Neuronal stem cell (in vitro differentiated cells): ENCODE data around the gene LSAMP.

Experiments used
- DNase-seq: peaks from one replicate; pipeline ENCODE4 v3.0.0-alpha.2; 2013; ENCODE audit warnings: low spot score
- H2AFZ ChIP-seq: one replicate; pipeline ENCODE4 v1.6.1; 2013; ENCODE audit warnings: mild to moderate bottlenecking, low read length, inconsistent platforms
- H2AK5ac ChIP-seq: 2 replicates; pipeline ENCODE4 v1.6.1; 2013; ENCODE audit warnings: low read depth, mild to moderate bottlenecking, inconsistent platforms, low read length, moderate library complexity, mixed read lengths
- H2BK120ac ChIP-seq: 2 replicates; pipeline ENCODE4 v1.6.1; 2013; ENCODE audit warnings: low read depth, mild to moderate bottlenecking, inconsistent platforms, low read length, moderate library complexity, mixed read lengths
- H2BK12ac ChIP-seq: one replicate; pipeline ENCODE4 v1.6.1; 2013; ENCODE audit warnings: low read length, inconsistent platforms
- H2BK15ac ChIP-seq: 2 replicates; pipeline ENCODE4 v1.6.1; 2013; ENCODE audit warnings: mild to moderate bottlenecking, low read length, inconsistent platforms, mixed read lengths
- H2BK5ac ChIP-seq: one replicate; pipeline ENCODE4 v1.6.1; 2013; ENCODE audit warnings: inconsistent platforms, mild to moderate bottlenecking, low read length, moderate library complexity
- H3K14ac ChIP-seq: one replicate; pipeline ENCODE4 v1.6.1; 2013; ENCODE audit warnings: low read length, inconsistent platforms
- H3K18ac ChIP-seq: 2 replicates; pipeline ENCODE4 v1.6.1; 2013; ENCODE audit warnings: low read length, inconsistent platforms
- H3K23ac ChIP-seq: 2 replicates; pipeline ENCODE4 v1.6.1; 2013; ENCODE audit warnings: low read depth, mild to moderate bottlenecking, mixed read lengths, low read length, inconsistent platforms; ENCODE audit not compliant: poor library complexity
- H3K27ac ChIP-seq: replicated peaks from 3 replicates; pipeline ENCODE4 v1.5.1; 2013; ENCODE audit warnings: low read length, inconsistent platforms
- H3K27me3 ChIP-seq, 3 experiments: 2 replicates each; pipeline ENCODE4 v1.6.1; 2013; ENCODE audit warnings: low read length in 3 of 3, mild to moderate bottlenecking in 2 of 3, inconsistent platforms in 1 of 3, low read depth in 1 of 3, mixed read lengths in 1 of 3, moderate library complexity in 1 of 3; ENCODE audit not compliant: control insufficient read depth in 3 of 3, insufficient read depth in 3 of 3
- H3K36me3 ChIP-seq, 2 donors: replicated peaks in 1 of 2; 2 replicates each; pipeline ENCODE4 v1.6.1; 2013; ENCODE audit warnings: low read length in 2 of 2; ENCODE audit not compliant: control insufficient read depth in 2 of 2, insufficient read depth in 2 of 2
- H3K4ac ChIP-seq: 2 replicates; pipeline ENCODE4 v1.6.1; 2013; ENCODE audit warnings: inconsistent platforms, mild to moderate bottlenecking, low read length, moderate library complexity
- H3K4me1 ChIP-seq, 2 donors: 1 replicate in 1 of 2; 2 replicates in 1 of 2; pipeline ENCODE4 v1.6.1; 2013; ENCODE audit warnings: low read length in 2 of 2, low read depth in 1 of 2; ENCODE audit not compliant: control insufficient read depth in 2 of 2, insufficient read depth in 1 of 2
- H3K4me2 ChIP-seq: one replicate; pipeline ENCODE4 v1.6.1; 2013; ENCODE audit warnings: mild to moderate bottlenecking, low read length, inconsistent platforms; ENCODE audit not compliant: insufficient read depth, poor library complexity, severe bottlenecking
- H3K4me3 ChIP-seq, 2 donors: 2 replicates each; pipeline ENCODE4 v1.5.1; 2013; ENCODE audit warnings: low read length in 2 of 2, mild to moderate bottlenecking in 2 of 2, inconsistent platforms in 1 of 2, moderate library complexity in 1 of 2
- H3K79me1 ChIP-seq: one replicate; pipeline ENCODE4 v1.6.1; 2013; ENCODE audit warnings: low read depth, mild to moderate bottlenecking, inconsistent platforms, low read length, moderate library complexity
- H3K9ac ChIP-seq: one replicate; pipeline ENCODE4 v1.6.1; 2013; ENCODE audit warnings: mild to moderate bottlenecking, low read depth, low read length, inconsistent platforms; ENCODE audit not compliant: poor library complexity
- H3K9me3 ChIP-seq, 2 donors: replicated peaks in 1 of 2; 2 replicates each; pipeline versions ENCODE3 to v1.6.1; 2013; ENCODE audit warnings: low read length in 2 of 2, mild to moderate bottlenecking in 2 of 2, inconsistent platforms in 1 of 2, low read depth in 1 of 2, mixed read lengths in 1 of 2, moderate library complexity in 1 of 2; ENCODE audit not compliant: control insufficient read depth in 2 of 2, insufficient read depth in 1 of 2
- H4K8ac ChIP-seq: one replicate; pipeline ENCODE4 v1.6.1; 2013; ENCODE audit warnings: low read depth, mild to moderate bottlenecking, inconsistent platforms, low read length, moderate library complexity
- H4K91ac ChIP-seq: one replicate; pipeline ENCODE4 v1.6.1; 2013; ENCODE audit warnings: low read length, low read depth, mild to moderate bottlenecking, inconsistent platforms; ENCODE audit not compliant: poor library complexity
- WGBS, 2 donors: extraction: QIAGEN DNeasy Blood & Tissue Kit; methylation state at CpG; one replicate each; pipeline ENCODE4 v1.1.7; 2013; ENCODE audit warnings: missing lambda C conversion rate in 2 of 2, mixed read lengths in 1 of 2; ENCODE audit not compliant: insufficient read length in 2 of 2, insufficient replicate concordance in 1 of 2; ENCODE audit errors: extremely low coverage in 2 of 2; 5-methylcytosine and 5-hydroxymethylcytosine counted together

Gene LSAMP

GRCh38 chr3:115986555-115987207, 458.6 kb downstream of the LSAMP start:
- Histone ChIP-seq H3K18ac (no peak overlapping the region), H3K4me3 (no peak overlapping the region), H4K91ac (no peak overlapping the region), H3K27ac (no peak overlapping the region), H3K4ac (no peak overlapping the region), H4K8ac (no peak overlapping the region), H3K9ac (no peak overlapping the region), H2BK5ac (no peak overlapping the region), H3K4me1 (peaks cover 0 to under 1% of the 10 kb centered on the region in 2 donors), H3K14ac (no peak overlapping the region), H2AK5ac (no peak overlapping the region), H3K23ac (no peak overlapping the region), H3K27me3 (no peaks in the 10 kb centered on the region), H3K4me2 (no peak overlapping the region), H3K79me1 (no peaks in the 10 kb centered on the region), H2AFZ (no peak overlapping the region), H2BK12ac (no peak overlapping the region), H2BK120ac (no peak overlapping the region), H2BK15ac (no peak overlapping the region), H3K9me3 (no peaks in the 10 kb centered on the region), H3K36me3 (no peaks in the 10 kb centered on the region)
- no CpG with 5 or more reads among the region's 2 CpGs for WGBS, 2 donors
- DNase-seq = no peak

GRCh38 chr3:115982629-115983028, 462.7 kb downstream of the LSAMP start:
- Histone ChIP-seq H2AFZ (no peak overlapping the region), H2BK120ac (no peak overlapping the region), H3K14ac (no peak overlapping the region), H2BK5ac (no peak overlapping the region), H3K4me2 (no peak overlapping the region), H3K4me3 (no peak overlapping the region), H2AK5ac (no peak overlapping the region), H2BK15ac (no peak overlapping the region), H3K18ac (no peak overlapping the region), H4K8ac (no peak overlapping the region), H3K4me1 (no peaks in the 10 kb centered on the region), H3K23ac (no peak overlapping the region), H3K36me3 (no peaks in the 10 kb centered on the region), H2BK12ac (no peak overlapping the region), H3K79me1 (no peaks in the 10 kb centered on the region), H4K91ac (no peak overlapping the region), H3K27me3 (no peaks in the 10 kb centered on the region), H3K27ac (no peak overlapping the region), H3K9me3 (no peaks in the 10 kb centered on the region), H3K9ac (no peak overlapping the region), H3K4ac (no peak overlapping the region)
- no peak for DNase-seq
- WGBS, 2 donors = no CpG with 5 or more reads among the region's 2 CpGs

GRCh38 chr3:115982108-115982507, 463.2 kb downstream of the LSAMP start:
- H3K23ac ChIP-seq = no peak overlapping the region
- H3K4me1 ChIP-seq = no peaks in the 10 kb centered on the region
- H3K4me2 ChIP-seq = no peak overlapping the region
- no peak overlapping the region for H3K14ac ChIP-seq
- no peak overlapping the region for H2BK120ac ChIP-seq
- no peak overlapping the region for H2AFZ ChIP-seq
- no CpG with 5 or more reads among the region's 3 CpGs for WGBS, 2 donors
- no peak overlapping the region for H2BK15ac ChIP-seq
- no peaks in the 10 kb centered on the region for H3K79me1 ChIP-seq
- no peak overlapping the region for H3K9ac ChIP-seq
- H3K9me3 ChIP-seq = no peaks in the 10 kb centered on the region
- H3K27me3 ChIP-seq = no peaks in the 10 kb centered on the region
- no peak overlapping the region for H2AK5ac ChIP-seq
- no peak overlapping the region for H3K18ac ChIP-seq
- H3K4me3 ChIP-seq = no peak overlapping the region
- H4K8ac ChIP-seq = no peak overlapping the region
- H4K91ac ChIP-seq = no peak overlapping the region
- no peak overlapping the region for H3K27ac ChIP-seq
- no peak for DNase-seq
- no peak overlapping the region for H3K4ac ChIP-seq
- H2BK12ac ChIP-seq = no peak overlapping the region
- no peak overlapping the region for H2BK5ac ChIP-seq
- H3K36me3 ChIP-seq = no peaks in the 10 kb centered on the region

GRCh38 chr3:115980709-115981108, 464.6 kb downstream of the LSAMP start:
- Histone ChIP-seq H2BK5ac (no peak overlapping the region), H2BK120ac (no peak overlapping the region), H2AFZ (no peak overlapping the region), H3K9me3 (no peaks in the 10 kb centered on the region), H3K27ac (no peak overlapping the region), H4K8ac (no peak overlapping the region), H3K14ac (no peak overlapping the region), H4K91ac (no peak overlapping the region), H2AK5ac (no peak overlapping the region), H3K18ac (no peak overlapping the region), H3K36me3 (no peaks in the 10 kb centered on the region), H3K23ac (no peak overlapping the region), H3K79me1 (no peaks in the 10 kb centered on the region), H3K9ac (no peak overlapping the region), H3K4me1 (no peaks in the 10 kb centered on the region), H3K4me2 (no peak overlapping the region), H2BK15ac (no peak overlapping the region), H3K27me3 (no peaks in the 10 kb centered on the region), H3K4ac (no peak overlapping the region), H3K4me3 (no peak overlapping the region), H2BK12ac (no peak overlapping the region)
- DNase-seq = no peak
- no CpG with 5 or more reads among the region's 3 CpGs for WGBS, 2 donors
